AML-193 (cell line): ENCODE measurements around the gene COL23A1.

Experiments
- DNase-seq, 2 experiments: peaks; one replicate each; lab custom pipeline; 2025; lab: John Stamatoyannopoulos, UW

COL23A1 gene

GRCh38 chr5:178434851-178435250, 155.3 kb downstream of the COL23A1 start:
- DNase-seq = no peak

GRCh38 chr5:178434016-178434761, 156.0 kb downstream of the COL23A1 start:
- no peak for DNase-seq

GRCh38 chr5:178433273-178433775, 156.9 kb downstream of the COL23A1 start:
- DNase-seq = no peak

GRCh38 chr5:178432421-178433272, 157.5 kb downstream of the COL23A1 start:
- DNase-seq = no peak

- DNase-seq = no peak
Measured at GRCh38 chr5:178431782-178432165, 158.4 kb downstream of the COL23A1 start.

- DNase-seq = no peak
Measured at GRCh38 chr5:178431063-178431781, 159.0 kb downstream of the COL23A1 start.

- no peak for DNase-seq
Measured at GRCh38 chr5:178430186-178431062, 159.8 kb downstream of the COL23A1 start.

GRCh38 chr5:178429491-178430185, 160.6 kb downstream of the COL23A1 start:
- no peak for DNase-seq

GRCh38 chr5:178429156-178429468, 161.1 kb downstream of the COL23A1 start:
- DNase-seq = no peak

GRCh38 chr5:178428341-178429155, 161.6 kb downstream of the COL23A1 start:
- no peak for DNase-seq

GRCh38 chr5:178427576-178428197, 162.5 kb downstream of the COL23A1 start:
- no peak for DNase-seq

- DNase-seq = no peak
Measured at GRCh38 chr5:178426326-178427130, 163.7 kb downstream of the COL23A1 start.

GRCh38 chr5:178425621-178426068, 164.5 kb downstream of the COL23A1 start:
- no peak for DNase-seq

- no peak for DNase-seq
Measured at GRCh38 chr5:178424810-178425177, 165.4 kb downstream of the COL23A1 start.

GRCh38 chr5:178423901-178424809, 166.0 kb downstream of the COL23A1 start:
- no peak for DNase-seq

GRCh38 chr5:178423431-178423830, 166.8 kb downstream of the COL23A1 start:
- no peak for DNase-seq

- no peak for DNase-seq
Measured at GRCh38 chr5:178422400-178422775, 167.8 kb downstream of the COL23A1 start.
